ENCODE measurements around the gene TOP2A. TPM values are rescaled to one million over a fixed set of nuclear protein-coding genes. Genes with fewer than 3 reads are reported as not detected.

Gene TOP2A
- total and polyA plus RNA-seq, 11 donors, result 0.11 to 28.9 (median 1.2) TPM

DNA sequence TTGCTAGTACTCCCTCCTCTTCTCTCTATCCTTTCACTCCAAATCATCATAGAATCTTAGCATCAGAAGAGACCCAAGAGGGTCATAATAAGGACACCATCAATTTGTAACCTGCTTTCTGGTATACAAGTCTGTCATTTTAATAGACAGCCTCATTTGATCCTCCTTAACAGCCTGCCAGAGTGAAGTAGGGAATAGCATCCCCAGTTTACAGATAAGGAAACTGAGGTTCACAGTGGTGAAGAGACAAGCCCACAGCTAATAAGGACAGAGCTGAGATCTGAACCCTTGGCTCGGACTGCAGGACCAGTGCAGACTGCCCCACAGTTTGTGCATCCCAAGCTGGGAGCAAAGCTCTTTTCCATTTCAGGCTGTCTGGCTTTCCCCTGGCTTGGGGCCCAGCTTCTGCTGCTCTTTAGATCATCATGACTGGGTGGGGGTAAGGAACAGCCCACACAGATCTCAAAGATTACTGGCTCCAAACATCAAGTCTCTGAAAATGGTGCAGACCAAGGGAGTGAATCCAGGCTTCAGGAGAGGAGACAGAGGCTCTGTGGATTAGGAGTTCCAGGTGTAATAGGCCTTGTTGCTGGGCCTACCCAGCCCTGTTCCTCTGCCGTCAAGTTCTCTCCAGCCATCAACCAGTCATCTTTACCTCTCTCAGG is 15.3 kb upstream of the TOP2A start:
- H3K4me3 ChIP-seq, result no peak overlapping the region
- 23 to 41% (median 35%) methylated on average over 2 of the region's 2 CpGs for WGBS, 4 donors
- H3K36me3 ChIP-seq, result no peaks in the 10 kb centered on the region
- H3K27ac ChIP-seq, result peak overlapping the region in 8 of 12 donors; percentile 4 to 84 (median 38)
- H3K27me3 ChIP-seq, result no peaks in the 10 kb centered on the region
- intact Hi-C loops (cut with DNase I), result loop anchor here in 1 of 10 donors (10.0 kb wide), 1 partner anchor 132 kb away; the partner anchor contains the start of gene CCR7
- DNase-seq (peak in 4 of 5 donors; percentile 59 to 64 (median 63)), ATAC-seq (peak in 3 of 4 donors; percentile 48 to 72 (median 63))
- no peaks in the 10 kb centered on the region for H3K9me3 ChIP-seq
- TF ChIP-seq, protein P1, sequence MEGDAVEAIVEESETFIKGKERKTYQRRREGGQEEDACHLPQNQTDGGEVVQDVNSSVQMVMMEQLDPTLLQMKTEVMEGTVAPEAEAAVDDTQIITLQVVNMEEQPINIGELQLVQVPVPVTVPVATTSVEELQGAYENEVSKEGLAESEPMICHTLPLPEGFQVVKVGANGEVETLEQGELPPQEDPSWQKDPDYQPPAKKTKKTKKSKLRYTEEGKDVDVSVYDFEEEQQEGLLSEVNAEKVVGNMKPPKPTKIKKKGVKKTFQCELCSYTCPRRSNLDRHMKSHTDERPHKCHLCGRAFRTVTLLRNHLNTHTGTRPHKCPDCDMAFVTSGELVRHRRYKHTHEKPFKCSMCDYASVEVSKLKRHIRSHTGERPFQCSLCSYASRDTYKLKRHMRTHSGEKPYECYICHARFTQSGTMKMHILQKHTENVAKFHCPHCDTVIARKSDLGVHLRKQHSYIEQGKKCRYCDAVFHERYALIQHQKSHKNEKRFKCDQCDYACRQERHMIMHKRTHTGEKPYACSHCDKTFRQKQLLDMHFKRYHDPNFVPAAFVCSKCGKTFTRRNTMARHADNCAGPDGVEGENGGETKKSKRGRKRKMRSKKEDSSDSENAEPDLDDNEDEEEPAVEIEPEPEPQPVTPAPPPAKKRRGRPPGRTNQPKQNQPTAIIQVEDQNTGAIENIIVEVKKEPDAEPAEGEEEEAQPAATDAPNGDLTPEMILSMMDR (IDR thresholded peaks at IDR 0.05), result no peak
- TF ChIP-seq POLR2A (IDR thresholded peaks at IDR 0.05), result no peak
- H3K4me1 ChIP-seq, result peaks cover 0 to 29% (median 15%) of the 10 kb centered on the region in 12 donors

DNA sequence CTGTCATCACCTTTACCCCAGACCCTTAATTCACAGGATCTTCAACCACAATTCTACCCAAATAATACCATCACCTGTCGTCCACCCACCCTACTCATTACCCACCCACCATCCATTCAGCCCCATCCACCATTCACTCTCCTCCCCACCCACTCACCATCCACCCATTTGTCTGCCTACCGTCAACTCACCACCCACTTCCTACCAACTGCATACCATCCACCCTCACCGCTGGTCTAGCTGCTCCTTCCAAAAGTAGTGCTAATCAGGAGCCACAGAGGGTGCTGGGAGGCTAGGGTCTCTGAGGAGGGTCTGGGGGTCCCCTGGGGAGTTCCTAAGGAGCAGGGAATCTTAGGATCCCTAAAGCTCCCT is 13.5 kb upstream of the TOP2A start:
- TF ChIP-seq, protein P1 (IDR thresholded peaks at IDR 0.05), result no peak
- no peak for TF ChIP-seq POLR2A (IDR thresholded peaks at IDR 0.05)
- H3K27ac ChIP-seq, result no peak overlapping the region
- peaks cover 0 to 21% (median 13%) of the 10 kb centered on the region in 12 donors for H3K4me1 ChIP-seq
- H3K27me3 ChIP-seq, result no peaks in the 10 kb centered on the region
- H3K4me3 ChIP-seq, result no peak overlapping the region
- intact Hi-C loops (cut with DNase I), result loop anchor here in 1 of 10 donors (10.0 kb wide), 1 partner anchor 134 kb away; the partner anchor contains the start of gene CCR7
- no peaks in the 10 kb centered on the region for H3K9me3 ChIP-seq
- ATAC-seq (no peak), DNase-seq (no peak)
- no peaks in the 10 kb centered on the region for H3K36me3 ChIP-seq
- WGBS, 4 donors, result 90 to 95% (median 92%) methylated on average over 3 of the region's 3 CpGs

DNA sequence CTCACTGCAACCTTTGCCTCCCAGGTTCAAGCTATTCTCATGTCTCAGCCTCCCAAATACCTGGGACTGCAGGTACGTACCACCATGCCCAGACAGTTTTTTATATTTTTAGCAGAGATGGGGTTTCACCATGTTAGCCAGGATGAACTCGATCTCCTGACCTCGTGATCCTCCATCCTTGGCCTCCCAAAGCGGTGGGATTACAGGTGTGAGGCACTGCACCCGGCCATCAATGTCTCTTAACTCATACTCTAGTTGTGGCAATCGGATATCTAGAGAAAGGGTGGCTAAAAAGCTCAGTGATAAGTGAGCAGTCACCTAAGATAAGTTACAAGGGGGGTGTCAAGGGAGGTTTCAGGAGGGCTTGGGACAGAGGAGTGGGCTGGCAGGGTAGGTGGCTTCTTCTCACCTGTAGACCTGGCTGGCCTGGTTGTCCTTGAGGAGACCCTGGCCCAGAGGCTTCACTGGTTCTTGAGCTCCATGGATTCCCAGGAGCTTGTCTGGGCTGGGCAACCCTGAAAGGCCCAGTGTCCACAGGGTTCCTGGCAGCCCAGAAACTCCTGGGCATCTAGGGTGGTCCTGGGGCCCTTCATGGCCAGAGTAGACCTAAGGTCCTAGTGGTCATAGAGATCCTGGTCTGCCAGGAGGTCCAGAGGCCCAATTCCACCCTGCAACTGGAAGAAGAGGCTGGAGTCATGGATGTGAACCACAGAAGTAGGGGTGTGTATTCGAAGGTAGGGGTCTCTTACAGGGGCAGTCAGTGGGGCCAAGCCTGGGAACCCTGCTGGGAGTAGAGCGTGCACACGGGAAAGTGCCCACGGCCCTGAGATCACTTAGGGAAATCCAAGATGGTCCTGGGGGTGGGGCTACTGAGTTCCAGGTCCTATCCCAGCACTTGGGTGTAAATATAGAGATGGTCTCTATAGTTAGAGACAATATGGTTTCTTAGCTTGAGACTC is 12.9 kb upstream of the TOP2A start:
- DNase-seq, result no peak
- TF ChIP-seq POLR2A (IDR thresholded peaks at IDR 0.05), result no peak
- TF ChIP-seq, protein P1 (IDR thresholded peaks at IDR 0.05), result no peak
- Histone ChIP-seq H3K36me3 (no peaks in the 10 kb centered on the region), H3K27ac (no peak overlapping the region), H3K27me3 (no peaks in the 10 kb centered on the region), H3K9me3 (no peaks in the 10 kb centered on the region), H3K4me3 (no peak overlapping the region), H3K4me1 (peaks cover 0 to 24% (median 13%) of the 10 kb centered on the region in 12 donors)
- intact Hi-C loops (cut with DNase I), result loop anchor here in 1 of 10 donors (10.0 kb wide), 1 partner anchor 134 kb away; the partner anchor contains the start of gene CCR7
- WGBS, 4 donors, result 93 to 97% (median 95%) methylated on average over 10 of the region's 10 CpGs
- ATAC-seq, result no peak

DNA sequence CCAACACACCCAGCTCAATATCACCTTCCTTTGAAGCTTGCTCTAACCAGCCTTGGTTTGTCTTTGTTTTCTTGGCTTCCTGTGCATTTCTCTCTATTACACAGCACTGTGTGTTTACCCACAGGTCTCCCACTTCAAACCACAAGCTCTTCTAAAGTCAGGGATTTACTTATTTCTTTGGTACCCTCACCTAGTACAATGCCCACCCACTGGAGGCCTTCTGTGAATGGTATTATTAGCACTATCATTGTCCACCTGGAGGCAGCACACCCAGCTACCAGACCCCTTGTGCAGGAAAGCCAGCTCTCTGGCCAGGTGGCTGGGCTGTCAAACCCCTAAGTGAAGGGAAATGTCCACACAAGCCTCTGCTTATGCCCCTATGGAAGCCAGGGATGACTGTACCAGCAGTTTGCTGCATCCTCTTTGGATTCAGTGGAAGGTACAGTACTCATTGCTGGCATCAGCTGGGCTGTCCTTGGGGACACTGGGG is 9.4 kb upstream of the TOP2A start:
- ATAC-seq (no peak), DNase-seq (no peak)
- no peak overlapping the region for H3K4me3 ChIP-seq
- H3K27ac ChIP-seq, result no peak overlapping the region
- peaks cover 0 to 19% (median 0%) of the 10 kb centered on the region in 12 donors for H3K4me1 ChIP-seq
- intact Hi-C loops (cut with DNase I), result no loop called here
- H3K27me3 ChIP-seq, result no peaks in the 10 kb centered on the region
- TF ChIP-seq, protein P1 (IDR thresholded peaks at IDR 0.05), result no peak
- TF ChIP-seq POLR2A (IDR thresholded peaks at IDR 0.05), result no peak
- no peaks in the 10 kb centered on the region for H3K36me3 ChIP-seq
- no peaks in the 10 kb centered on the region for H3K9me3 ChIP-seq
